ENCODE measurements around the gene ENTREP1.

Gene ENTREP1

GRCh38 chr9:69431777-69432176 lies 106.8 kb downstream of the ENTREP1 start:
- no peaks in the 10 kb centered on the region for H3K9me2 ChIP-seq (ENCODE audit: low read depth, low read length)
- no peak overlapping the region for H3K4me3 ChIP-seq (ENCODE audit: low read depth, low read length, poor library complexity, severe bottlenecking)
- no peaks in the 10 kb centered on the region for H3K36me3 ChIP-seq (ENCODE audit: insufficient read depth, low read length)

GRCh38 chr9:69432623-69433022 lies 107.6 kb downstream of the ENTREP1 start:
- no peak overlapping the region for H3K27ac ChIP-seq (ENCODE audit: low read depth, low read length, poor library complexity, severe bottlenecking)
- no peaks in the 10 kb centered on the region for H3K9me2 ChIP-seq (ENCODE audit: low read depth, low read length)
- H3F3A ChIP-seq (ENCODE audit: insufficient read depth, low read length): no peaks in the 10 kb centered on the region
- H3K9me3 ChIP-seq (ENCODE audit: low read length): no peaks in the 10 kb centered on the region
- no peaks in the 10 kb centered on the region for H4K20me1 ChIP-seq (ENCODE audit: insufficient read depth, low read length)
- TF ChIP-seq CTCF (IDR thresholded peaks at IDR 0.05; ENCODE audit: low read length): no peak
- no peak for TF ChIP-seq EZH2 (IDR thresholded peaks at IDR 0.05; ENCODE audit: borderline replicate concordance, low read length)
- no peaks in the 10 kb centered on the region for H3K36me3 ChIP-seq (ENCODE audit: insufficient read depth, low read length)
- no peak overlapping the region for H3K4me2 ChIP-seq (ENCODE audit: low read length)
- H3K9ac ChIP-seq (ENCODE audit: low read length): no peak overlapping the region
- H3K79me2 ChIP-seq (ENCODE audit: insufficient read depth, low read length): no peaks in the 10 kb centered on the region
- no peaks in the 10 kb centered on the region for H3K4me1 ChIP-seq (ENCODE audit: insufficient read depth, low read length, severe bottlenecking)
- no peak overlapping the region for H2AFZ ChIP-seq (ENCODE audit: low read length)
- no peaks in the 10 kb centered on the region; the same call in 1 of the 2 replicates for H3K27me3 ChIP-seq (ENCODE audit: insufficient read depth, low read length)
- H3K4me3 ChIP-seq (ENCODE audit: low read depth, low read length, poor library complexity, severe bottlenecking): no peak overlapping the region

More at GRCh38 chr9:69431777-69432176, 106.8 kb downstream of the ENTREP1 start:
- Histone ChIP-seq H3F3A (ENCODE audit: insufficient read depth, low read length) (no peaks in the 10 kb centered on the region), H3K4me1 (ENCODE audit: insufficient read depth, low read length, severe bottlenecking) (no peaks in the 10 kb centered on the region), H3K9ac (ENCODE audit: low read length) (no peak overlapping the region), H3K27me3 (ENCODE audit: insufficient read depth, low read length) (no peaks in the 10 kb centered on the region; the same call in 1 of the 2 replicates), H3K4me2 (ENCODE audit: low read length) (no peak overlapping the region), H3K27ac (ENCODE audit: low read depth, low read length, poor library complexity, severe bottlenecking) (no peak overlapping the region), H2AFZ (ENCODE audit: low read length) (no peak overlapping the region), H3K79me2 (ENCODE audit: insufficient read depth, low read length) (no peaks in the 10 kb centered on the region), H3K9me3 (ENCODE audit: low read length) (no peaks in the 10 kb centered on the region), H4K20me1 (ENCODE audit: insufficient read depth, low read length) (no peaks in the 10 kb centered on the region)
- TF ChIP-seq CTCF (IDR thresholded peaks at IDR 0.05; ENCODE audit: low read length): no peak
- no peak for TF ChIP-seq EZH2 (IDR thresholded peaks at IDR 0.05; ENCODE audit: borderline replicate concordance, low read length)

GRCh38 chr9:69433392-69433791 lies 108.4 kb downstream of the ENTREP1 start:
- TF ChIP-seq CTCF (IDR thresholded peaks at IDR 0.05; ENCODE audit: low read length) (no peak), EZH2 (IDR thresholded peaks at IDR 0.05; ENCODE audit: borderline replicate concordance, low read length) (no peak)
- Histone ChIP-seq H3K27ac (ENCODE audit: low read depth, low read length, poor library complexity, severe bottlenecking) (no peak overlapping the region), H3K36me3 (ENCODE audit: insufficient read depth, low read length) (no peaks in the 10 kb centered on the region)

More at GRCh38 chr9:69433392-69433791, 108.4 kb downstream of the ENTREP1 start:
- Histone ChIP-seq H3K9ac (ENCODE audit: low read length) (no peak overlapping the region), H3F3A (ENCODE audit: insufficient read depth, low read length) (no peaks in the 10 kb centered on the region), H3K4me2 (ENCODE audit: low read length) (no peak overlapping the region), H3K79me2 (ENCODE audit: insufficient read depth, low read length) (no peaks in the 10 kb centered on the region), H3K27me3 (ENCODE audit: insufficient read depth, low read length) (no peaks in the 10 kb centered on the region; the same call in 1 of the 2 replicates), H3K9me2 (ENCODE audit: low read depth, low read length) (no peaks in the 10 kb centered on the region), H2AFZ (ENCODE audit: low read length) (no peak overlapping the region), H4K20me1 (ENCODE audit: insufficient read depth, low read length) (no peaks in the 10 kb centered on the region), H3K9me3 (ENCODE audit: low read length) (no peaks in the 10 kb centered on the region), H3K4me3 (ENCODE audit: low read depth, low read length, poor library complexity, severe bottlenecking) (no peak overlapping the region), H3K4me1 (ENCODE audit: insufficient read depth, low read length, severe bottlenecking) (no peaks in the 10 kb centered on the region)
